GM12891 (cell line): ENCODE measurements around the gene S100Z.
"Not testable (repeated sequence)": the region's sequence is repeated elsewhere in the genome, so short reads cannot be mapped to it uniquely, and the experiment has no call there.

Source experiments
- DNase-seq: peaks from one replicate; pipeline ENCODE4 v3.0.0; 2011; ENCODE audit warnings: low spot score; ENCODE audit not compliant: insufficient read length
- FAIRE-seq: peaks from 2 replicates; lab custom pipeline; 2011; peaks lifted over from hg19 to GRCh38; lab: Jason Lieb, UNC
- PAX5 ChIP-seq: IDR thresholded peaks from 2 replicates; pipeline ENCODE4 v1.6.1; 2011; ENCODE audit warnings: low read length, moderate library complexity, mild to moderate bottlenecking; ENCODE audit not compliant: insufficient read depth, severe bottlenecking
- POLR2A ChIP-seq: IDR thresholded peaks from 2 replicates; pipeline ENCODE4 v1.6.1; 2011; ENCODE audit warnings: low read depth, low read length, control low read depth
- POLR2AphosphoS5 ChIP-seq: IDR thresholded peaks from 2 replicates; pipeline ENCODE4 v1.6.1; 2011; ENCODE audit warnings: low read depth, low read length, control low read depth
- POU2F2 ChIP-seq: IDR thresholded peaks from 2 replicates; pipeline ENCODE4 v1.6.1; 2011; ENCODE audit warnings: low read depth, mild to moderate bottlenecking, control low read depth, low read length, moderate library complexity
- SPI1 ChIP-seq: IDR thresholded peaks from 2 replicates; pipeline ENCODE4 v1.6.1; 2011; ENCODE audit warnings: low read depth, low read length, control low read depth
- TAF1 ChIP-seq: IDR thresholded peaks from 2 replicates; pipeline ENCODE4 v1.6.1; 2011; ENCODE audit warnings: low read depth, low read length, control low read depth

S100Z gene

DNA sequence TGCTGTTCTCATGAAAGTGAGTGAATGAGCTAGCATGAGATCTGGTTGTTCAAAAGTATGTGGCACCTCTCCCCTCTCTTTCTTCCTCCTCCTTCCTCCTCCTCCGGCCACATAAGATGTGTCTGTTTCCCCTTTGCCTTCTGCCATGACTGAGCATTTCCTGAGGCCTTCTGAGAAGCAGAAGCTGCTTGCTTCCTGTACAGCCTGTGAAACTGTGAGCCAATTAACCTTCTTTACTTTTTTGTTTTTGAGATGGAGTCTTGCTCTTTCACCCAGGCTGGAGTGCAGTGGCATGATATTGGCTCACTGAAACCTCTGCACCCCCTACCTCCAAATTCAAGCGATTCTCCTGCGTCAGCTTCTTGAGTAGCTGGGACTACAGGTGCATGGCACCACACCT is 6.1 kb downstream of the S100Z start:
- TF ChIP-seq POLR2A (no peak), POLR2AphosphoS5 (no peak), SPI1 (no peak), PAX5 (no peak), POU2F2 (no peak), TAF1 (no peak)

DNA sequence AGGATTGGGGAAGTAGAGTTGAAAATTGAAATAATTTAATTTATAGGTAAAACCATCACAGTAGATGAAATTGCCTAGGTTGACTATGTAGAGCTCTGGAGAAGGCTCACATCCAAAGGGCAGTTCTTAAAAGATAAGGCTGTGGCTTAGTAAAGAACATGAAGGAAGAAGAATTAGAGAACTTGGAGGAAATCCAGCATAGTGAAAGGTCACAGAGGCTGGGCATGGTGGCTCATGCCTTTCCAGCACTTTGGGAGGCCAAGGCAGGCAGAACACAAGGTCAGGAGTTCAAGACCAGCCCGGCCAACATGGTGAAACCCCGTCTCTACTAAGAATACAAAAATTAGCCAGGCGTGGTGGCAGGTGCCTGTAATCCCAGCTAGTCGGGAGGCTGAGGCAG is 7.0 kb downstream of the S100Z start:
- not testable (repeated sequence) for FAIRE-seq

More for the DNA sequence above, 6.1 kb downstream of the S100Z start:
- no peak for DNase-seq
- FAIRE-seq: no peak

DNA sequence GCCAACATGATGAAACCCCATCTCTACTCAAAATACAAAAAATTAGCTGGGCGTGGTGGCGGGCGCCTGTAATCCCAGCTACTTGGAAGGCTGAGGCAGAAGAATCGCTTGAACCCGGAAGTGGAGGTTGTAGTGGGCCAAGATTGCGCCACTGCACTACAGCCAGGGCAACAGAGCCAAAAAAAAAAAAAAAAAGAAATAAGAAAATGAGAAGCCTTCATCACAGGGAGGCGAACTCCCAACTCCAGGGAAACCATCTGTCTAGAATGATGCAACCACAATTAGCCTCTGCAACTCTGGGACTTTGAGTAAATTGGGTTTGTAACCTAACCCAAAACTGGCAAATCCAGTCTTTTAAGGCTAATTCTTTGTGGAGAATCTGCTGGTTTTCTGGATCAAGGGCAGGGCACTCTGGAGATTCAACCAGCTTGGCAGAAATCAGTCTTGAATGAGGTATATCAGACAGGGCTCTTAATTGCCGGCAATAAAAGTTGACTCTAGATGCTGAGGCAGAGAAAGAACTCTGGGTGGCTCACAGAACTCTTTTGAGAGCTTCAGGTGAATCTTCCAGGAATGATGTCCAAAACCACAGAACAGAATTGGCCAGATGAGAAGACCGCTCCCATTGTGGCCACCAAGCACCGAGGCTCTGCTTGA is 9.9 kb downstream of the S100Z start:
- TF ChIP-seq TAF1 (no peak), POLR2A (no peak), PAX5 (no peak), SPI1 (no peak), POLR2AphosphoS5 (no peak), POU2F2 (no peak)
- no peak for FAIRE-seq
- no peak for DNase-seq

More for the DNA sequence above, 7.0 kb downstream of the S100Z start:
- DNase-seq: not testable (repeated sequence)

DNA sequence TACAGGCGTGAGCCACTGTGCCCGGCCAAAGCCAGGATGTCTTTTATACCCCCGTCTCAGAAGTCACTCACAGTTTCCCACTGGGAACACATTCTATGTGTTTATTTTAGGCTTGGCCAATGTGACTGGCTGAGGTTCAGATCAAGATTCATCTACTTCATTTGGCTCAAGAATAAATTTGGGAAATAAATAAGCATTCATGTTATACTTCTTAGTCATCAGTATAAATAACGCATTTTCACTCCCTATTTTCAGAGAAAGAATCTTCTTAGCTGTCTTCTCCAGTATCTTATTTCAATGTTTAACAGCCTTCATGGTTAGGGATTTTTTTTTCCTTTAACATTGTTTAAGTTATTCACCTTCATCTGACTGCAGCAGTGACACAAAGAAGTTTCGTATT is 11.8 kb downstream of the S100Z start:
- FAIRE-seq: no peak
- no peak for TF ChIP-seq SPI1
- no peak for TF ChIP-seq POU2F2
- no peak for TF ChIP-seq POLR2A
- no peak for TF ChIP-seq POLR2AphosphoS5
- no peak for TF ChIP-seq TAF1
- no peak for TF ChIP-seq PAX5
- DNase-seq: no peak

DNA sequence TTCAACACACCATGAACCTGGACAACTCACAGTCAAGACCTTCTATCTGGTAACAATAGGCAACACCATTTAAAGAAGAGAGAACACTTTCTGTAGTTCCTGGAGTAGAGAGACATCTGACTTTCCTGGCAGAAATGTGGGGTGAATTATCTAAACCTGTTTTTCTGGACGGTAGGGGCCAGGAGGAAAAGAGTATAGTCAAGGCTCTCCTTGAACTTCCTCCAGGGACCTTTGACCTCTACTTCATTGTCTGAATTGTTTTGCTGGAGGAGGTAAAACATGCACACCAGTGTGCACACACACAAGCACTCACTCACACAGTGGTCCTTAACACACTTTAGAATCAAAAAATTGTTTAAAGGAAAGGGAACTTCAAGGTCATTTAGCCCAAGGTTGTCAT is 13.2 kb downstream of the S100Z start:
- FAIRE-seq: no peak
- DNase-seq: no peak
- TF ChIP-seq POLR2A (no peak), POLR2AphosphoS5 (no peak), SPI1 (no peak), POU2F2 (no peak), TAF1 (no peak), PAX5 (no peak)

DNA sequence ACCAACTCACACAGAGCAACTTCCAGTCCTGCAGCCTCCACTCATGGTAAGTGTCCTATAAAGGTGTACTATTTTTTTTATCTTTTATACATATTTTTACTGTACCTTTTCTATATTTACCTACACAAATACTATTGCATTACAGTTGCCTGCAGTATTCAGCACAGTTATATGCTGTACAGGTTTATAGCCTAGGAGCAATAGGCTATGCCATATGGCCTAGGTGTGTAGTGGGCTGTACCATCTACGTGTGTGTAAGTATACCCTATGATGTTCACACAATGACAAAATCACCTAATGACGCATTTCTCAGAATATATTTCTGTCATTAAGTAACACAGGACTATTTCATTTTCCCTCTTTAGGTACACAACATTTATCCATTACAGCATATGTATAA is 16.7 kb downstream of the S100Z start:
- TF ChIP-seq TAF1 (no peak), PAX5 (no peak), POU2F2 (no peak), POLR2A (no peak), SPI1 (no peak), POLR2AphosphoS5 (no peak)
- DNase-seq: no peak
- peak; percentile 59 for FAIRE-seq

GRCh38 chr5:76867038-76867437 is 17.2 kb downstream of the S100Z start:
- DNase-seq: no peak
- no peak for FAIRE-seq

GRCh38 chr5:76867827-76868693 is 18.2 kb downstream of the S100Z start:
- TF ChIP-seq SPI1: no peak
- TF ChIP-seq PAX5: no peak
- no peak for TF ChIP-seq TAF1
- TF ChIP-seq POLR2AphosphoS5: no peak
- TF ChIP-seq POU2F2: no peak
- TF ChIP-seq POLR2A: no peak
- peak; percentile 25 for DNase-seq
- FAIRE-seq: peak; percentile 66

More at GRCh38 chr5:76867038-76867437, 17.2 kb downstream of the S100Z start:
- no peak for TF ChIP-seq POU2F2
- TF ChIP-seq POLR2A: no peak
- TF ChIP-seq PAX5: no peak
- TF ChIP-seq TAF1: no peak
- no peak for TF ChIP-seq POLR2AphosphoS5
- TF ChIP-seq SPI1: no peak

- no peak for TF ChIP-seq POU2F2
- no peak for TF ChIP-seq PAX5
- TF ChIP-seq SPI1: no peak
- no peak for TF ChIP-seq TAF1
- no peak for TF ChIP-seq POLR2A
- no peak for TF ChIP-seq POLR2AphosphoS5
- FAIRE-seq: no peak
- no peak for DNase-seq
Observed at GRCh38 chr5:76870046-76870445, 20.2 kb downstream of the S100Z start.

- no peak for FAIRE-seq
- TF ChIP-seq SPI1 (peak; percentile 98), POLR2A (no peak), POU2F2 (no peak), PAX5 (no peak), POLR2AphosphoS5 (no peak), TAF1 (0 out of 2 replicates have a peak, but pooled peaks have one; percentile 9)
Observed at GRCh38 chr5:76874088-76874581, 24.3 kb downstream of the S100Z start.

More at GRCh38 chr5:76874088-76874581, 24.3 kb downstream of the S100Z start:
- no peak for DNase-seq
